Umbilical cord (tissue), 2 donors: ENCODE data around the gene SPTB. TPM values are rescaled to one million over a fixed set of nuclear protein-coding genes. Genes with fewer than 3 reads are reported as not detected.

Source experiments
- DNase-seq: peaks from one replicate; pipeline ENCODE4 v3.0.0-alpha.2; 2015; ENCODE audit warnings: low spot score
- total RNA-seq: library from RNA; depleted of rRNA; stranded (reverse); fragments of >200 nt; gene quantifications from one replicate; pipeline ENCODE4 v1.2.3, GENCODE V29; 2014; ENCODE audit warnings: low replicate concordance; ENCODE audit not compliant: insufficient read depth

Gene SPTB
- total RNA-seq, 1 donor from 2014 or later: 25.0 TPM

- no peak for DNase-seq
Observed at GRCh38 chr14:64790478-64790877, 89.2 kb downstream of the SPTB start.

DNA sequence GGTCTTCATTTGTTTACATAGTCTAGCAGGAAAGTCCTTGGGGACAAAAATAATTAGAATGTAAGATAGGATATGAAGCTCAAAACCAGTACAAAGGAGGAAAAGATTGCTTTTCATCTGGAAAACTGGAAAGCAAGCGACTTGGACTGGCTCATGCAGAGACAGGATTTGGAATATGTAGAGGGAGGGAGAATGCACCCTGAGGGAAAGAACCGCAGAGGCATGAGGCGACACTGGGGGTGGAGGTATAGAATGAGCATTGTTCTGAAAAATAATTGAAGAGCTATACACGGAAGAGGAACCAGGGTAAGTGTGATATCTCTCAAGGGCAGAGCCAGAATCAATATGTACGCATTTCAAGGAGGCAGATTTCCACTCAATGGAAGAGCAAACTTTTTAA is 90.0 kb downstream of the SPTB start:
- no peak for DNase-seq

GRCh38 chr14:64788706-64789105 is 91.0 kb downstream of the SPTB start:
- DNase-seq: peak; percentile 77

GRCh38 chr14:64787619-64788018 is 92.1 kb downstream of the SPTB start:
- no peak for DNase-seq

GRCh38 chr14:64786296-64787149 is 93.2 kb downstream of the SPTB start:
- peak; percentile 50 for DNase-seq

DNA sequence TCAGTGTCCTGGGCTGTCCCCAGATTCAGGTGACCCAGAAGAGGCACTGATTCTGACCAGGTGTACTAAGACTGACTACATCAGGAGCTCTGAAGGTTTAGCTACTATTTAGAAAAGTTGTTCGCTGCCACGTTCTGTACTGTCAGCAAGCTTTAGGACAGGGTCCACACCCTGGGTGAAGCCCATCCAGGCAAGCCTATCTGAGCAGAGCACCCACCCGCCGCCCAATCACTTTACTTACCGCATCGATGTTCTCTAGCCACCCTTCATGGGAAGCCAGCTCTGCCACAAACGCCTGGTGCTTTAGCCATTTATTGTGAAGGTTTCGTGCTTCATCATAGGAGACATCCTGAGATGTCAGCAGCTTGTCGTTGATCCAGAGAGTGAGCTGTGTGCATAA is 95.7 kb downstream of the SPTB start:
- no peak for DNase-seq

GRCh38 chr14:64782196-64782595 is 97.5 kb downstream of the SPTB start:
- no peak for DNase-seq

DNA sequence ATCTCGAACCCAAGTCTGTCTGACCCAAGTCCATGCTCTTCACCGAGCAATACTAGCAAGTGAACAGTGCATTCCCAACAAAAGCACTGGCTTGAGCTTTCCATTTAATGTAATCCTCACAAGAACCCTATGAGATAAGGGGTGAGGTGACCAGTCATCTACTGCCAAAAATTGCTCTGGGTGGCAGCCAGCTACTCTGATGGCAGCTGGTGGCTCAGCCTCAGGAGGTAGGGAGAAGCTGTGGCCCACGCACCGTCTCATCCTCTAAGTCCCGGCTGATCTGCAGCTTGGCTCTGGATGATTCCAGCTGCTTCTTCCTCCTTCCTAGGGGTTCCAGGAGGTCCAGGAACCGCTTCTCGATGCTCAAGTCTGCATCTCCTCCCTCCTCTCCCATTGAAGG is 100.2 kb downstream of the SPTB start:
- DNase-seq: no peak

DNA sequence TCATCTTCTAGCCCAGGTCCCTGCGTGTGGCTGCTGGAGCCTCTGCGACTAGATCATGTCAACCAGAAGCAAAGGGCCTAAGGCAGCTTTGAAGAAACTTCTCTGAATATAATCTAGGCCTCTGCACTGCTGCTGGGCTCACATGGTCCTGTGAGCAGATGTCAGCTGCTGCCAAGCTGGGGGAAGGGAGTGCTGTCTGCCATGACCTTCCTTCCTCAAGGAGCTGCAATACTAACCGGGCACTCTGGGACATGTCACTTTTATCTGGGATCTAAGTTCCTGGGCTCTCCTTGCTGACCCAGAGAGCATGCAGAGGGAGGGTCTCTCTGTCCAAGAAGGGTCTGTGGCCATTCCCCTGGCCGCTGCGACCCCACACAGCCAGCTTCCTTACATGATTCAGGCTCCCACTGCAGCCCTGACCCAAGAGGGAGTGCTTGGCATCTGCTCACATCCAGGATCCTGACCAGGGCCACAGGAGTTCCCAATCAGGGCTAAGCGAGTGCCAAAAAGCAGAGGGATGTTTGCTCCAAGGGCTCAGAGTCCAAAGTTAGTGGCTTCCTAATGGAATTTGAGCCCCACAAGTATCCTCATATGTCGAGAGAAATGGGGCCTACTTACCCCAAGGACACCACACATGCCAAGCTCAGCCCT is 101.5 kb downstream of the SPTB start:
- DNase-seq: peak; percentile 74

GRCh38 chr14:64777461-64777860 is 102.2 kb downstream of the SPTB start:
- DNase-seq: no peak

DNA sequence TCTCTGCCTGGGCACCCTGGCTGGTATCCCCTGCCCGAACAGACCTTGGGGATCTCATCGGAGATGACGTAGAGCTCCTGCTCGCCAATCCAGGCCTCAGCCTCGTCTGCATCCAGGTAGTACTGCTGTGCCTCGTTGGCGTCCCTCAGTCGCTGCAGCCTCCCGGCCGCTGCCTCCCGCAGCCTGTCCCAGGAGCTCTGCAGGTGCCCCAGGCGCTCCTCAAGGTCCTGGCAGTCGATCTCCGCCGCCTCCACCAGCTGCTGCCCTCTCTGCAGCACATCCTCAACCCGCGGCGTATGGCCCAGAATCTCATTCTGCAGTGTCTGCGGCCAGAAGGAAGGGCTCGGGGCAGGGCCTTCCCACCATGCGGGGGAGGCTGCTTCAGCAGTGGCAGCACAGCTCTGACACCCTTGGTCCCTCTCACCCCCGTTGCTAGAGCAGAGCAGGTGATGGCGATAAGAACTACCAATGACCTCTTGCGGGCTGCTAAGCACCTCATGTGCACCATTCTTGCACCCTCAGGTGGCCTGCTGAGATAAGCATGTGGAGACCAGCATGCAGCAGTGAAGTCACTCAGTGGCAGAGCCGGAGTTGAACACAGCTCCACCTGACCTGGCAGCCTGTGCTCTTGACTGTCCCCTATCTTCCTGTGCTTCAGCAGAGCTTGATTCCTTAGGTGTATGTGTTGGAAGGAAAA is 104.5 kb downstream of the SPTB start:
- no peak for DNase-seq

GRCh38 chr14:64774272-64774671 is 105.4 kb downstream of the SPTB start:
- no peak for DNase-seq

DNA sequence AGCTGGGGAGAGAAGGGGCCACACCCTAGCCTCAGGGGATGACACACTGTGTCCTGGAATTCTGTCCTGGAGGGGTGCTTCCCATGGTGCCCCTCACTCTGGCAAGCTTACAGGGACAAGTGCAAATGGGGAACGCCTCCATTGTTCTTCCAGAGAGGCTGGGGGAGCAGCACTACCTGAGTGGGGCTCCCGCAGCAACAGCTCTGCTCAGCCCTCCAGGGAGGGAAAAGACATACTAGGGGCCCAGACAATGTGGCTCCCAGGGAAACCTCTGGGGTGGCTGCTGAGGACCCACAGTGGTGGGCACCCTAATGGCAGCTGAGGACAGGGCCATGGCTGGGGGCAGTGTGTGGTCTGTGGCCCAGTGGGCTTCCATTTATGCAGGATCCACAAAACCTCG is 106.1 kb downstream of the SPTB start:
- no peak for DNase-seq

GRCh38 chr14:64773046-64773445 is 106.7 kb downstream of the SPTB start:
- no peak for DNase-seq

DNA sequence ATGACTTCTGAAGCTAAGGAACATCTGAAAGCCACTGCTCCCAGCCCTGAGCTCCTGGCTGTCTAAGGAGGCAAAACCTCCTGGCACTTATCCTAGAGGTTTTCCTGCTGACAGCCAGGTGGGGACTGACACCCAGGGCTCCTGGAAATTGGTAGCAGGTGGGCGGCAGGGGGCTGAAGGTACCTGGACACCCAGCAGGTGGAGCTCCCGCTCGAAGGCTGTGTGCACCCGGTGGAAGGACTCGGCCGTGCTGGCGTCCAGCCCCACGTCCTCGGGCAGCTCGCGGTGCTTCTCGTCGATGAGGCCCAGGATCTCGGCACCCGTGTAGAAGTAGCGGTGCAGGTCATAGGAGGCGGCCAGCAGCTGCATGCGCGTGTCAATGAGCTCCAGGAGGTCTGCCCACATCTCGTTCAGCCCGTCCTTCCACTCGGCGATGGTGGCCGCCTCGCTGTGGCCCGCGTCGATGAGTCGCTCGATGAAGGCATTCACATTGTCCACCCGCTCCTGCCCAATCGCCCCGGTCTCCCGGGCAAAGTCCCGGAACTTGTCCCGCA is 107.2 kb downstream of the SPTB start:
- DNase-seq: no peak

DNA sequence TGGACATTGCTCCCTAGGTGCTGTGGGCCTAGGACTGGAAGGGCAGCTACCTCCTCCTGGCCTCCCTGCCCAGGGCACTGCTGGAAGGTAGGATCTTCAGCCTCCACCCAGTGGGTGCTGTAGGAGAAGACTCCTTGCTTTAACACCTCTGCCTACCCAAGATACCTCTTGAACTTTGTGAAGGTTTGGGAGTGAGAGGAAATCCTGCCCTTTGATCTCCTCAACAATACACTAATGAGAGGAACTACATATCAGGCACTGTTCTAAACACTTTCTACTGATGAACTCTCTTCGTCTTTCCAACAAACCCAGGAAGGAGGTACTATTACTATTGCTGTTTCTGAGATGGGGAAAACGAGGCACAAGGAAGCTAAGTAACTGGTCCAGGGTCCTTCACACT is 108.5 kb downstream of the SPTB start:
- no peak for DNase-seq

GRCh38 chr14:64770751-64771150 is 109.0 kb downstream of the SPTB start:
- DNase-seq: no peak

GRCh38 chr14:64769096-64770020 is 110.3 kb downstream of the SPTB start:
- DNase-seq: no peak

DNA sequence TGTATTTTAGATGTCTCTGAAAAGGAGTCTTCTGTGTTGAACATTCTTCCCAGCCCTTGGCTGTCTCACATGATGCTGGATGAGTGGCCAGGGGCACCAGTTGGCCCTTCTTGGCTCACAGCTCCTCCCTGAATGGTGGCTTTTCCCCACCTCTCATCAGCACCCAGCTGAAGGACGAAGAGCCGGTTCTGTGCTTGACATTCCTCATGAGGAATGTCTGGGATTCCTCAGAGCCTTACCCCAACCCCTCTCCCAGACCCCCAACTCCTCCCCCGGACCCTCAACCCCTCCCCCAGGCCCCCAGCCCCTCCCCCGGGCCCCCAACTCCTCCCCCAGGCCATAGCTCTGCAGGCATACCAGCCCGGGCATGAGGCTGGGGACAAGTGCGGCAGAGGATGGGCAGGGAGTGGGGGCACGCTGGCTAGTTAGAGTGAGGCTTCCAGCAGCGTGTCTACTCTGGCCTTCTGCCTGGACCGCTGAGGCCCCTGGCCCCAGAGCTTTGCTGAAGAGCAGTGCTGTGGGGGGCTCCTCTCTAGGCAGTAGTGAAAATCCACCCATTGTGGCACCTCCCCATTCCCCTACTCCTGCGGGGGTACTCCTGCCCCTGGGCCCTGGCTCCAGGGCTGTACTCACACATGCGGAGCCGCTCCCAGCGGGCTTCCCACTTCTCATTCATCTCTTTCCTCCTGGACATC is 111.2 kb downstream of the SPTB start:
- DNase-seq: no peak

- DNase-seq: no peak
Observed at GRCh38 chr14:64767215-64767964, 112.3 kb downstream of the SPTB start.
